ENCODE measurements around the gene PHC2.

The PHC2 gene, protein sequence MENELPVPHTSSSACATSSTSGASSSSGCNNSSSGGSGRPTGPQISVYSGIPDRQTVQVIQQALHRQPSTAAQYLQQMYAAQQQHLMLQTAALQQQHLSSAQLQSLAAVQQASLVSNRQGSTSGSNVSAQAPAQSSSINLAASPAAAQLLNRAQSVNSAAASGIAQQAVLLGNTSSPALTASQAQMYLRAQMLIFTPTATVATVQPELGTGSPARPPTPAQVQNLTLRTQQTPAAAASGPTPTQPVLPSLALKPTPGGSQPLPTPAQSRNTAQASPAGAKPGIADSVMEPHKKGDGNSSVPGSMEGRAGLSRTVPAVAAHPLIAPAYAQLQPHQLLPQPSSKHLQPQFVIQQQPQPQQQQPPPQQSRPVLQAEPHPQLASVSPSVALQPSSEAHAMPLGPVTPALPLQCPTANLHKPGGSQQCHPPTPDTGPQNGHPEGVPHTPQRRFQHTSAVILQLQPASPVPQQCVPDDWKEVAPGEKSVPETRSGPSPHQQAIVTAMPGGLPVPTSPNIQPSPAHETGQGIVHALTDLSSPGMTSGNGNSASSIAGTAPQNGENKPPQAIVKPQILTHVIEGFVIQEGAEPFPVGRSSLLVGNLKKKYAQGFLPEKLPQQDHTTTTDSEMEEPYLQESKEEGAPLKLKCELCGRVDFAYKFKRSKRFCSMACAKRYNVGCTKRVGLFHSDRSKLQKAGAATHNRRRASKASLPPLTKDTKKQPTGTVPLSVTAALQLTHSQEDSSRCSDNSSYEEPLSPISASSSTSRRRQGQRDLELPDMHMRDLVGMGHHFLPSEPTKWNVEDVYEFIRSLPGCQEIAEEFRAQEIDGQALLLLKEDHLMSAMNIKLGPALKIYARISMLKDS

GRCh38 chr1:33430692-33431593 lies at the start of gene PHC2:
Gene PHC2 (minus strand): TSS chr1:33431095. CDS start chr1:33375539, 55,556 bp downstream.
- peak; percentile 97 for DNase-seq

- no peak for DNase-seq
Measured at GRCh38 chr1:33477451-33477850, 46.6 kb upstream of the PHC2 start.

GRCh38 chr1:33473900-33474299 lies 43.0 kb upstream of the PHC2 start:
- DNase-seq = no peak

DNA sequence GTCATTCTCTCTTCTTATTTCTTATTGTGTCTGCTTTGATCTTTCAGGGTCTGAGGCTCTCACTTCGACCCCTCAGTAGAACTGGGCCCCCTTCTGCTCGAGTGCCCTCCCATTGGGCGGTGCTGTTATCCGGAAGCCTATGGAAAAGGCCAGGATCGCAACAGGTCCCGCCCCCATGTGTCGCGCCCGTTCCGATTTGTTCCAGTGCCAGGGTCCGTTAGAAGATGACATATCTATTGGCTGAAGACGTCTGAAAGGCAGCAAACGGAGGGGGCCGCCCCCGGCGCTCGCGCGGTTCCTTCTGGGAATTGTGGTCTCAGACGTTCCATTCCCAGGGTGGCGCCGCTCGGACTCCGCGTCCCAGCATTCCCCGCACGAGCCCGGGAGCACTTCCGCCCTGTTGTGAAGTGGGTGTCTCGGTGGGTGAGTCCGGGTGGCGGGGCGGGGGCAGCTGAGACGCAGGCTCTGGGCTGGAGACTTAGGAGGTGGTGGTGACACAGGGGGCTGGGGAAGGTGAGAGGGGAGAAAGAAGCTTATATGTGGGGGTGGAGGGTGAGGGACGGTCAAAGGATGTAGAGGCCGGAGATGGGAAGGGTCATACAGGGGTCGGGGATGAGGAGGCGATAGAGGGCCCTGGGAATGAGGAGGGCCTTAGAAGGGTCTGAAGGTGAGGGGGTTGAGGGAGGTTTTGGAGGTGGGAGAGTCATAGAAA lies 41.5 kb upstream of the PHC2 start, which contains the start of gene ZSCAN20:
TSS of gene ZSCAN20 (plus strand) at position 377 of the 712 bp plus-strand sequence. CDS start 6,644 bp downstream, outside the sequence.
- DNase-seq = peak; percentile 96

DNA sequence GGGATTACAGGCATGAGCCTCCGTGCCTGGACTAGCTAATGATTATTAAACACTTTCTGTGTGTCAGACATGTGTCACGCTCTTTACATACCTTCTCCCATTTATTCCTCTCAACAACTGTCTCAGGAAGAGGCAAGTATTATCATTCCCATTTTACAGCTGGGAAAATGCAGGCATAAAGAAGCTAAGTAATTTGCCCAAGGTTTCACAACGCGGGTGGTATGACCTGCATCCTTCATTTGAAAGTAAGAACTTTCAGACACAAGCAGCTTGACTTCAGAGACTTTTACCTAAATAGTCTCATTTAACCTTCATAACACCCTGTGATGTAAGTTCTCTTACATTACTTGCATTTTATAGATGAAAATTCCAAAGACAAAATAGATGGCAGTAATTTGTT lies 40.5 kb upstream of the PHC2 start:
- no peak for DNase-seq

- peak; percentile 87 for DNase-seq
Measured at GRCh38 chr1:33470495-33471012, 39.7 kb upstream of the PHC2 start.

- DNase-seq = no peak
Measured at GRCh38 chr1:33469691-33470090, 38.8 kb upstream of the PHC2 start.

DNA sequence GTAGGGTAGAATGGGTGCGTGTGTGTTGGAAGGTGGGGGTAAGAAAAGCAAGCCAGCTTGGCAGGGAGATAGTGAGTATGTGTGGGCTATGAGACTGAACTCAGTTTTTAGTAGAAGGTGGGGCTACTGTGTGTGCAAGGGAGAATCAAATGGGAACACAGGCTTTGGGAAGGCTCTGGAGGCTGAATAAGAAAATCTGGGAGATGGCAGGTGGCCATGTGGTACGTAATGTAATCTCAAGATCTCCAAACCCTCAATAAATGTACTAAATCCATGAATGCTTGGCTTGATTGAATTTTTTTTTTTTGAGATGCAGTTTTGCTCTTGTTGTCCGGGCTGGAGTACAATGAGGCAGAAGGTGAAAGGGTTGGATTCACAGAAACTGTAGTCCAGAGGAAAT lies 38.1 kb upstream of the PHC2 start:
- DNase-seq = no peak

DNA sequence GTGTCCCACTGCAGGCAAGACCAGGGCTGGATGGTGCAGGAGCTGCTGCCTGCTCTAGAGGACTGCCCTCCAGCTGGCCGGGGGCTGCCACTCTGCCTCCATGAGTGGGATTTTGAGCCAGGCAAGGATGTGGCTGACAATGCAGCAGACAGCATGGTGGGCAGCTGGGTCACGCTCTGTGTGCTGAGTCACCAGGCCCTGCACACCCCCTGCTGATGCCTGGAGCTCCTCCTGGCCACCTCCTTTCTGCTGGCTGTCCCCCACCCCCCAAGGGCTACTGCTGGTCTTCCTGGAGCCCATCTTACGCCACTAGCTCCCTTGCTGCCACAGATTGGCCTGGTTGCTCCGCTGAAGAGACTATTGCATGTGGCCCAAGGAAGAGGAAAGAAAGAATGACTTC lies 37.6 kb upstream of the PHC2 start:
- no peak for DNase-seq

DNA sequence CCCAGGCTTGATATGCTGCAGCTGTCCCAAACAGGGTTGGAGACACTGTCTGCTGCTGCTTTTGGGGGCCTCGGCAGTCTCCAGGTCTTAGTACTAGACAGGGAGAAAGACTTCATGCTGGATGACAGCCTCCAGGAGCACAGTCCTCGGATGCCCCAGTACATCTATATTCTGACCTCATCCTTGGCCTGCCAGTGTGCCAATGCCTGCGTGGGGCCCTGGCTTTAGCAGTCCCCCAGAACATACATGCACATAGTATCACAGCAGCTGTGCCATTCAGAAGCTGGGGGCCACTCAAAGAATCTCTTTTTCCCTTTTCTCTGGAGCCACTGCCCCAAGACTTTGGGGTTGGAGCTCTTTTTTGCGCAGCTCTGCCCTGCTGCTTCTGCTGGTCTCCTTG lies 37.1 kb upstream of the PHC2 start:
- DNase-seq = no peak

DNA sequence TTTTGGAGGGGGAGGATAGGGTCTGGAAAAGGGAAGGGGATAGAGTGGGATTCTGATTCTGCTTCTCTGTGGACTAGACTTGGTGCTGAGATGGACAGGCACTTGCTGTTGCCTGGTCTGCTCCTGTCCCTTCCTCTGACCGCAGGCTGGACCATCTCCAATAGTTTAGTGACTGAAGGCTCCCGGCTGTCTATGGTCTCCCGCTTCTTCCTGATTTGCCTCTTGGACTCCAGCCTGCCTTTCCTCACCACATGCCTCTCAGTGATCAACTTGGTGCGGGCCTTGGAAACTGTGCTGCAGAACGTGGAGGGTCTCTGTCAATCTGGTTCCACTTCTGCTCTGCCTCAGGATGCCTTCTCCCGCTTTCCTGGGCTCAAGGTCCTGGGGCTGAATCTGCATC lies 35.3 kb upstream of the PHC2 start:
- no peak for DNase-seq

GRCh38 chr1:33465316-33465715 lies 34.4 kb upstream of the PHC2 start:
- DNase-seq = peak; percentile 63

DNA sequence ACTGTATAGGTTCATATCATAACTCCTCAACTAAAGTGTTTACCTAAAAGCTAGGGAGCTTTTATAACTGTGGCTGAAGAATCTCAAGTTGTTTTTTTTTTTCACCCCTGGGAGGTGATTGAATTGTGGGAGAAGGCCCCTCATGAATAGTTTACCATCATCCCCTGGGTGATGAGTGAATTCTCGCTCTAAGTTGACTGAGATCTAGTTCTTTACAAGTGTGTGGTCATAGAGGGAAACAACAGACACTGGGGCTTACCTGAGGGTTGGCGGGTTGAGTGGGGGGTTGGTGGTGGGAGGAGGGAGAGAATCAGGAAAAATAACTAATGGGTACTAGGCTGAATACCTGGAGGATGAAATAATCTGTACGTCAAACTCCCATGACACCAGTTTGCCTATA lies 33.7 kb upstream of the PHC2 start:
- DNase-seq = no peak

DNA sequence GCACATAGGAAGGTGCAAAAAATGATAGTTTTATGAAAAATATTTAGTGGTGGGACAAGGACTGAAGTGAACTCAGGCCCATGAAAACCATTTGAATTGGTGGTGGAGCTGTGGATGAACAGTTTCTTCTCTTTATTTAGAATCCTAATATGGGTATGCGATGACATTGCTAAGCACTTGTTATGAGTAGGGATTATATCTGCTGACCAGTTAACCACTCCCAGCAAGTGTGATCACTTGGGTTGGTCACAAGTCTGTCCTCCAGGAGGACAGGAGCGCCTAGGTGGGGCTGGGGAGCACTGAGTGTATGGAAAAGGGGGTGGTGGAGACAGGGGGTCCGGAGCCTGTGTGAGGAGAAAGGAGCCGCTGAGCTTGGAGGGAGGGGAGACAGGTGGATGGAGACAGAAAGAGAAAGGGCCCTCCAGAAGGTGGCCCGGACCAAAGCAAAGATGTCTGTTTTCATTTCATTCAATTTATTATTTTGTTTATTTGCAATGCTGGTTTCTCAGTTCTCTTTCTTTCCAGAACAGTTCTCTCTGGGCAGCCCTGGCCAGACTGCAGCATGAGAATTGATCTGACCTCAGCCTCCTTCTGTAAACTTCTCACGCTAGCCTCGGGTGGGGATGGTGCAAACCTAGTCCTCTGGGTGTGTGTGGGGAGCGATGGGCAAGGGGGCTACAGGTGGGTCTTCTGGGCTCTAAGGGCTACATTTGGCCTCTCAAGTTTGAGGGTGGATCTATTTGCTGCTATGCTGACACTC lies 31.7 kb upstream of the PHC2 start:
- DNase-seq = no peak

DNA sequence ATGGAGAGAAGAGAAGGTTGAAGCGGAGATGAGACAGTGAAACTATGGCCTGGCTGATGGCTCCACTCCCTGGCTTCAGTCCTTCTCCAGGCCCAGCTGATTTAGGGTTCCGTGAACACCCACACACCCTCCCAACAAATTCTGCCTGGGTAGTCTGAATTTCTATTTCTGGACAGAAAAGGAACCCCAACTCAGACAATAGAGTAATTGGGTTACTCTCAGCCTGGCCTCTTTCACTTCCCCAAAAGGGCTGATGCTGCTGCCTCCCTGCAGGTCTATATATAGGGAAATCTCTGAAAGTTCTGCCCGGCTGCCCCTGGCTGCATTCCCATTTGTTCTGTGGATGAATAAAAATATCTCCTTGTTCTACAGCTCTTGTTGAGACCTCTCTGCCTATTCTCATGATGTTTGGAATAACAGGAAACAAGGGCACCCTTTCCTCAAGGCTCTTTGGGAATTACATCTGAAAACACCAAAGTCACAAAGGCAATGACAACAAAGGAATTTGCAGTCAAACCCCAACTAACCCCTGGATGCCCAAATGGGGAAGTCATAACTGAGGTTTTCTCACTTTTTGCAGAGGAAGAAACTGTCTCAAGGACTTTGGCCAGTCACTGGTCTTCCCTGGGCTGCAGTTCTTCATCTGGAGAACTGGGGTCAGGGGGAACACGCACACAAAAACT lies 30.2 kb upstream of the PHC2 start:
- peak; percentile 83 for DNase-seq

DNA sequence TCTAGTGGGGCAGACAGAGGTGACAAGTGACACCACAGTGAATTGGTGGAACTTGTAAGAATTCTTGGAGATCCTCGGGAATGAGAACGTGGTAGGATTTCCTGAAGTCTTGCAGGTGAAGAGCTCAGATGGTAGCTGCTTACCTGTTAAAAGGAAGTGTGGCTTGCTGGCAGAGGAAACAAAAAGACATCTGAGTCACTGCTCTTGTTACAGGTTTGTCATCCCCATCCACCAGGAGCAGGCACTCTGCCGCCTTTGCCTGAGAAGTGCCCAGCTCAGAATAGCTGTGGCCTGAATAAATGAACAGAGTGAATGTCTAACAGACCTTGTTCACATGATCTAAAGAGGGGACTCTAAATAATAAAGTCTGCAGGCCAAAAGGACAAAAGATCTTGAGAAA lies 29.2 kb upstream of the PHC2 start:
- no peak for DNase-seq

- DNase-seq = peak; percentile 90
Measured at GRCh38 chr1:33459691-33460090, 28.8 kb upstream of the PHC2 start.

GRCh38 chr1:33456502-33456886 lies 25.6 kb upstream of the PHC2 start:
- no peak for DNase-seq

- DNase-seq = peak; percentile 77
Measured at GRCh38 chr1:33455539-33456501, 24.9 kb upstream of the PHC2 start.

All from suppressor macrophage treated with lipopolysaccharide for 4 hours (primary cell).